Mucosa of descending colon (tissue), 3 donors: ENCODE data around the gene FRRS1. TPM values are rescaled to one million over a fixed set of nuclear protein-coding genes. Genes with fewer than 3 reads are reported as not detected.

Experiments used
- ATAC-seq: fragments of 200-7000 bp; cut with Tn5 transposase; one replicate; pipeline ENCODE4 v1.9.1; 2020; ENCODE audit warnings: mild to moderate bottlenecking, moderate library complexity
- DNase-seq, 3 donors: peaks; one replicate each; pipeline ENCODE4 v3.0.0-alpha.2; 2020
- H3K36me3 ChIP-seq: fragments of 200-600 bp; one replicate; pipeline ENCODE4 v1.8.0; 2021; ENCODE audit warnings: low read depth, mild to moderate bottlenecking
- H3K4me1 ChIP-seq: fragments of 200-600 bp; one replicate; pipeline ENCODE4 v1.8.0; 2021; ENCODE audit warnings: low read depth, mild to moderate bottlenecking
- H3K4me3 ChIP-seq: fragments of 200-600 bp; one replicate; pipeline ENCODE4 v1.8.0; 2021; ENCODE audit warnings: mild to moderate bottlenecking
- H3K9me3 ChIP-seq: fragments of 200-600 bp; one replicate; pipeline ENCODE4 v1.8.0; 2021; ENCODE audit warnings: mild to moderate bottlenecking
- intact Hi-C, 2 donors: fragments of 100-400 bp; cut with DNase I in 1 of 2; cut with micrococcal nuclease in 1 of 2; formaldehyde crosslinking; loops; one replicate each; pipeline versions ENCODE4 v1.11.0 to v1.11.1; 2022; cut with DNase I, micrococcal nuclease
- total RNA-seq, 3 donors: library from RNA; stranded (reverse); fragmentation: NEBNext Ultra II Directional in 2 of 3; extraction: Animal tissue kit (Norgen Biotek cat#: 25700) in 2 of 3; gene quantifications; one replicate each; pipeline versions ENCODE4 v1.2.1 to v1.2.4, GENCODE V29; 2021 to 2023
- TF ChIP-seq, protein P1 (sequence below): fragments of 200-600 bp; IDR thresholded peaks from one replicate; pipeline ENCODE4 v1.8.0; 2022; ENCODE audit warnings: antibody characterized with exemption, mild to moderate bottlenecking
- donor health status: DM: no; HTN: no; CAD: no; lungs with moderate emphysema.
- donor health status: DM: no; HTN: no; CAD: no.
- donor health status: DM: no; HTN: yes; CAD: no.

Gene FRRS1
- total RNA-seq, 3 donors from 2014 or later: 8.4 to 38.0 (median 17.6) TPM

GRCh38 chr1:99784809-99785255 is 18.4 kb upstream of the FRRS1 start:
- DNase-seq (no peak), ATAC-seq (no peak)
- no peak overlapping the region for H3K4me3 ChIP-seq
- TF ChIP-seq, protein P1, sequence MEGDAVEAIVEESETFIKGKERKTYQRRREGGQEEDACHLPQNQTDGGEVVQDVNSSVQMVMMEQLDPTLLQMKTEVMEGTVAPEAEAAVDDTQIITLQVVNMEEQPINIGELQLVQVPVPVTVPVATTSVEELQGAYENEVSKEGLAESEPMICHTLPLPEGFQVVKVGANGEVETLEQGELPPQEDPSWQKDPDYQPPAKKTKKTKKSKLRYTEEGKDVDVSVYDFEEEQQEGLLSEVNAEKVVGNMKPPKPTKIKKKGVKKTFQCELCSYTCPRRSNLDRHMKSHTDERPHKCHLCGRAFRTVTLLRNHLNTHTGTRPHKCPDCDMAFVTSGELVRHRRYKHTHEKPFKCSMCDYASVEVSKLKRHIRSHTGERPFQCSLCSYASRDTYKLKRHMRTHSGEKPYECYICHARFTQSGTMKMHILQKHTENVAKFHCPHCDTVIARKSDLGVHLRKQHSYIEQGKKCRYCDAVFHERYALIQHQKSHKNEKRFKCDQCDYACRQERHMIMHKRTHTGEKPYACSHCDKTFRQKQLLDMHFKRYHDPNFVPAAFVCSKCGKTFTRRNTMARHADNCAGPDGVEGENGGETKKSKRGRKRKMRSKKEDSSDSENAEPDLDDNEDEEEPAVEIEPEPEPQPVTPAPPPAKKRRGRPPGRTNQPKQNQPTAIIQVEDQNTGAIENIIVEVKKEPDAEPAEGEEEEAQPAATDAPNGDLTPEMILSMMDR: no peak
- H3K4me1 ChIP-seq: no peaks in the 10 kb centered on the region
- intact Hi-C loops: no loop called here
- no peaks in the 10 kb centered on the region for H3K9me3 ChIP-seq
- H3K36me3 ChIP-seq: no peaks in the 10 kb centered on the region

DNA sequence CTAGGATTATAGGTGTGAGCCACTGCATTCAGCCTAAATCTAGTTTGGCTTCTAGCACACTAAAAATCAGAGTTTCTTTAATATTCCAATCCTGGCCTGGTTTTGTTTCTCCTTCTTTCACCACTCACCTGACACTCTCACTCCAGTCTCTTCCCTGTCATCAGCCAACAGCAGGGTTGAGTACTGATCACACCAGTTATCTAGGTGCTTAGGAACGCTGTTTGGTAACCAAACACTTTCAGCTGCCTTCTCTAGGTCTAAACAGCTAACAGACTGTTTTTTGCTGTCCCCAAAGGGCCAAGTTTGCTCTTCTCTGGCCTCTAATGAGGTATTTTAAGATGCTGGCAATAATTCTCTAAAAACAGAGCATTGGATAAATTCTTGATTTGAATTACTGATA is 17.7 kb upstream of the FRRS1 start:
- Histone ChIP-seq H3K4me3 (no peak overlapping the region), H3K9me3 (no peaks in the 10 kb centered on the region), H3K36me3 (no peaks in the 10 kb centered on the region), H3K4me1 (no peaks in the 10 kb centered on the region)
- intact Hi-C loops: no loop called here
- DNase-seq (no peak), ATAC-seq (no peak)
- TF ChIP-seq, protein P1: no peak

DNA sequence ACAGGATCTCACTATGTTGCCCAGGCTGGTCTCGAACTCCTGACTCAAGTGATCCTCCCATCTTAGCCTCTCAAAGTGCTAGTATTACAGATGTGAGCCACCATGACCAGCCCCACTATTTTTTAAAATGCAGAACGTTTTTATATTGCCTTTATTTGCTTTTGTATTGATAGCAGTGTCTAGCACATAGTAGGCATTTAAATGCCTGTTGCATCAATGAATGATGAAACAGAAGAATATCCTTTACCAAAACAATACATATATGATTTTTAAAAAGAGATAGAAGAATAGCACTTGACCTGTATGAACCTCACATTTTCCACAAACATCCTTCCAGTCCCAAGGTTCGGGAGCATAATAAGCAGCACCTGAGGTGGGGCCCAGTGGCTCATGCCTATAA is 16.5 kb upstream of the FRRS1 start:
- Histone ChIP-seq H3K4me3 (no peak overlapping the region), H3K4me1 (no peaks in the 10 kb centered on the region), H3K9me3 (no peaks in the 10 kb centered on the region), H3K36me3 (no peaks in the 10 kb centered on the region)
- DNase-seq (no peak), ATAC-seq (no peak)
- TF ChIP-seq, protein P1: no peak
- intact Hi-C loops: no loop called here

GRCh38 chr1:99782397-99782796 is 16.0 kb upstream of the FRRS1 start:
- Histone ChIP-seq H3K36me3 (no peaks in the 10 kb centered on the region), H3K9me3 (no peaks in the 10 kb centered on the region), H3K4me3 (no peak overlapping the region), H3K4me1 (no peaks in the 10 kb centered on the region)
- intact Hi-C loops: no loop called here
- DNase-seq (no peak), ATAC-seq (no peak)
- TF ChIP-seq, protein P1: no peak

DNA sequence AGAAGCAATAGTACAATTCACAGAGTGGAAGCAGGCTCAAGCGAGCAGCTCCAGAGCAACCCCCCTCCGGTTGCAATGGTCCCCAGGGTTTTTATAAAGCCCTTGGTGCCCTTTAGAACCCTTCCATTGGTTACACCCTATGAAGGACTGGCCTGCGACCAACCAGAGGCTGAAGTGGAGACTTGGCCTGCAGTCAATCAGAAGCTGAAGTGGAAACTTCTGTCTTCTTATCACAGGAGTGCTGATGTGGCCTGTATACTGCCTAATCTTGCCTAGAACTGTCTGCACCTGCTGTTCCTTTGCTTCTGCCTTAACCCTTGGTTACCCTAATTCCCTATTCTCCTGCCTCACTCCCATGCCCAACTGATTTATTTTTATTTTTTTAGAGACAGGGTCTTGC is 15.4 kb upstream of the FRRS1 start:
- Histone ChIP-seq H3K4me1 (no peaks in the 10 kb centered on the region), H3K9me3 (no peaks in the 10 kb centered on the region), H3K4me3 (no peak overlapping the region), H3K36me3 (no peaks in the 10 kb centered on the region)
- ATAC-seq (no peak), DNase-seq (no peak)
- TF ChIP-seq, protein P1: no peak
- intact Hi-C loops: no loop called here

GRCh38 chr1:99777752-99778151 is 11.3 kb upstream of the FRRS1 start:
- Histone ChIP-seq H3K4me3 (no peak overlapping the region), H3K36me3 (no peaks in the 10 kb centered on the region), H3K4me1 (no peaks in the 10 kb centered on the region), H3K9me3 (no peaks in the 10 kb centered on the region)
- TF ChIP-seq, protein P1: no peak
- intact Hi-C loops: no loop called here
- ATAC-seq (no peak), DNase-seq (no peak)
